Esophagus muscularis mucosa (tissue), 4 donors: ENCODE data around the gene SPDYC. TPM values are rescaled to one million over a fixed set of nuclear protein-coding genes. Genes with fewer than 3 reads are reported as not detected.

Experiments used
- DNase-seq: peaks from one replicate; pipeline ENCODE4 v3.0.0-alpha.2; 2017; ENCODE audit errors: extremely low spot score
- H3K27ac ChIP-seq, 4 donors: fragments of 200-600 bp; sonication (generic); replicated peaks in 1 of 4; 1 replicate in 3 of 4; 2 replicates in 1 of 4; pipeline ENCODE4 v1.5.1; 2016 to 2019; ENCODE audit warnings: mild to moderate bottlenecking in 1 of 4
- H3K27me3 ChIP-seq, 4 donors: fragments of 200-600 bp; sonication (generic); one replicate each; pipeline versions ENCODE4 v1.5.1 to v1.6.0; 2016 to 2019
- H3K36me3 ChIP-seq, 4 donors: fragments of 200-600 bp; sonication (generic); one replicate each; pipeline ENCODE4 v1.5.1; 2016 to 2019
- H3K4me1 ChIP-seq, 4 donors: fragments of 200-600 bp; sonication (generic); one replicate each; pipeline ENCODE4 v1.5.1; 2016 to 2019
- H3K4me3 ChIP-seq, 4 donors: fragments of 200-600 bp; sonication (generic); 1 replicate in 2 of 4; 2 replicates in 2 of 4; pipeline ENCODE4 v1.5.1; 2016 to 2019; ENCODE audit warnings: mild to moderate bottlenecking in 4 of 4, moderate library complexity in 1 of 4
- H3K9me3 ChIP-seq, 4 donors: fragments of 200-600 bp; sonication (generic); 1 replicate in 3 of 4; 2 replicates in 1 of 4; pipeline ENCODE4 v1.5.1; 2016 to 2019
- EP300 ChIP-seq: sonication (generic); formaldehyde crosslinking; IDR thresholded peaks from one replicate; pipeline ENCODE4 v1.6.1; 2017; ENCODE audit warnings: antibody characterized with exemption
- POLR2A ChIP-seq: fragments of 450-650 bp; IDR thresholded peaks from one replicate; pipeline ENCODE4 v1.6.1; 2017; ENCODE audit warnings: antibody characterized with exemption, moderate library complexity, mild to moderate bottlenecking, low read depth
- POLR2AphosphoS5 ChIP-seq, 2 donors: sonication (generic); formaldehyde crosslinking; IDR thresholded peaks; one replicate each; pipeline ENCODE4 v1.6.1; 2017; ENCODE audit warnings: antibody characterized with exemption in 2 of 2
- WGBS: methylation state at CpG from one replicate; pipeline ENCODE4 v1.1.5; 2018; 5-methylcytosine and 5-hydroxymethylcytosine counted together
- intact Hi-C: fragments of 100-400 bp; cut with DNase I; formaldehyde crosslinking; loops from one replicate; pipeline ENCODE4 v1.15.1; 2023
- total RNA-seq, 4 donors: library from RNA; depleted of rRNA; stranded (reverse); fragments of >200 nt; gene quantifications; one replicate each; pipeline versions ENCODE4 v1.1.0 to v1.2.1, GENCODE V29; 2016
- TF ChIP-seq, protein P1 (sequence below), 3 experiments: fragments of 200-600 bp in 2 of 3; fragments of 450-650 bp in 1 of 3; sonication (generic) in 2 of 3; IDR thresholded peaks; one replicate each; pipeline ENCODE4 v1.5.1; 2017 to 2019; ENCODE audit warnings: antibody characterized with exemption in 3 of 3, mild to moderate bottlenecking in 2 of 3, moderate library complexity in 1 of 3

SPDYC gene
- total RNA-seq, 4 donors from 2014 or later, result not detected

DNA sequence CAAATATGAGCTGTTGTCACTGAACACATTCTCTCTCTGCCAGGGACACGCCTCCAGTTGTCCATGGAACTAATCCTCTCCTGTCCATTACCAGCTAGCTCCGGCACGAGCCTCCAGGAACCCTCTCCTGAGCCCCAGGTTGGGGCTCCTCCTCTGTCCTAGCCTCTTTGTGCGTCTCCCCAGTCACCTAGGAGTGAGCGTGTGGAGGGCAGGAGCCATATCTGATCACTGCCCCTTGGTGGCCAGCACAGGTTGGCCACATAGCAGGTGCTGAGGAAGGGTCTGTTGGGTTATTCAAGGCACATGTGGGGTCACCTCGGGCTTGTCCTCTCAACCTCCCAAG lies 38.2 kb upstream of the SPDYC start:
- WGBS, result 79% methylated on average over 5 of the region's 6 CpGs
- Histone ChIP-seq H3K4me1 (peaks cover 26 to 39% (median 32%) of the 10 kb centered on the region in 4 donors), H3K36me3 (peaks cover 42 to 64% (median 63%) of the 10 kb centered on the region in 4 donors), H3K27me3 (no peaks in the 10 kb centered on the region), H3K27ac (no peak overlapping the region), H3K9me3 (no peaks in the 10 kb centered on the region), H3K4me3 (no peak overlapping the region)
- TF ChIP-seq POLR2AphosphoS5 (IDR thresholded peaks at IDR 0.05), result no peak
- no peak for TF ChIP-seq POLR2A
- TF ChIP-seq, protein P1, sequence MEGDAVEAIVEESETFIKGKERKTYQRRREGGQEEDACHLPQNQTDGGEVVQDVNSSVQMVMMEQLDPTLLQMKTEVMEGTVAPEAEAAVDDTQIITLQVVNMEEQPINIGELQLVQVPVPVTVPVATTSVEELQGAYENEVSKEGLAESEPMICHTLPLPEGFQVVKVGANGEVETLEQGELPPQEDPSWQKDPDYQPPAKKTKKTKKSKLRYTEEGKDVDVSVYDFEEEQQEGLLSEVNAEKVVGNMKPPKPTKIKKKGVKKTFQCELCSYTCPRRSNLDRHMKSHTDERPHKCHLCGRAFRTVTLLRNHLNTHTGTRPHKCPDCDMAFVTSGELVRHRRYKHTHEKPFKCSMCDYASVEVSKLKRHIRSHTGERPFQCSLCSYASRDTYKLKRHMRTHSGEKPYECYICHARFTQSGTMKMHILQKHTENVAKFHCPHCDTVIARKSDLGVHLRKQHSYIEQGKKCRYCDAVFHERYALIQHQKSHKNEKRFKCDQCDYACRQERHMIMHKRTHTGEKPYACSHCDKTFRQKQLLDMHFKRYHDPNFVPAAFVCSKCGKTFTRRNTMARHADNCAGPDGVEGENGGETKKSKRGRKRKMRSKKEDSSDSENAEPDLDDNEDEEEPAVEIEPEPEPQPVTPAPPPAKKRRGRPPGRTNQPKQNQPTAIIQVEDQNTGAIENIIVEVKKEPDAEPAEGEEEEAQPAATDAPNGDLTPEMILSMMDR (IDR thresholded peaks at IDR 0.05), result no peak
- TF ChIP-seq EP300, result no peak
- no peak for DNase-seq
- intact Hi-C loops, result loop anchor here (5.0 kb wide), 1 partner anchor 50 kb away; the partner anchor contains the start of gene CAPN1

DNA sequence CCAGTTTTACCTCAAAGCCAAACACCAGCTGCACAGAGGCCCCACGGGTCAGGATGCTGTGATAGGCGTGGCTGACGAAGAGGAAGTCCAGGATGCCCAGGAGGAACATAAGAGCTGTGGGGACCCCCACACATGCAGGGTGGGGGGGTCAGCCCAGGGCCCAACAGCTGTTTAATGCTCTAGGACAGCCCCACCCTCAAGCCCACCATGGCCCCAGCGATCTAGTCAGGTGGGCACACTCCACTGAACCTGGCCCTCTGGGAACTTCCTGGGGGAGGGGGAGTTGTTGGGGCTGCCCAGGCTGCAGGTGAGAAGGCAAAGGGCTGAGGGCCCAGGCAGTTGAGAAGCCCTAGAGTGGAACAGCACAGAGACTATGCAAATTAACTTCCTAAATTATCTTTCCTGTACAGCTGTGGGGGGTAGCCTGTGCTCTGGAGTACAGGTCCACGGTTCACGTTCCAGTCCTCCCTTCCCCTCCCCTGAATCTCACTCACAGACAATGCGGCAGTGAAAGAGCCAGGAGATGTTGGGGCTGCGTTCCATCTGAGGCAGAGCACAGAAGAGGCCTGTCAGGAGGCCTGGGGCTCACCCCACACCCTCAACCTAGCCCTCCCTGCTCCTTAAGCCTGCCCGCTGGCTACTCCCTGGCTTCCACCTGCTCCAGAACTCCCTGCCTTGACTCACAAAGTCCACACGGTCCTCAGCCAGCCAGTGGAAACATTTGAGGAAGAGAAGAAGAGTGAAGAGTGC lies 37.6 kb upstream of the SPDYC start:
- 64% methylated on average over 10 of the region's 10 CpGs for WGBS
- H3K27ac ChIP-seq, result peak overlapping the region in 1 of 4 donors; percentile 98
- H3K36me3 ChIP-seq, result peaks cover 39 to 58% (median 57%) of the 10 kb centered on the region in 4 donors
- H3K9me3 ChIP-seq, result no peaks in the 10 kb centered on the region
- peaks cover 26 to 39% (median 32%) of the 10 kb centered on the region in 4 donors for H3K4me1 ChIP-seq
- TF ChIP-seq POLR2AphosphoS5 (IDR thresholded peaks at IDR 0.05) (no peak), EP300 (no peak), POLR2A (no peak)
- TF ChIP-seq, protein P1 (IDR thresholded peaks at IDR 0.05), result no peak
- no peak for DNase-seq
- H3K4me3 ChIP-seq, result peak overlapping the region in 2 of 4 donors; percentile 84 to 93
- H3K27me3 ChIP-seq, result no peaks in the 10 kb centered on the region
- intact Hi-C loops, result loop anchor here (5.0 kb wide), 1 partner anchor 50 kb away; the partner anchor contains the start of gene CAPN1

DNA sequence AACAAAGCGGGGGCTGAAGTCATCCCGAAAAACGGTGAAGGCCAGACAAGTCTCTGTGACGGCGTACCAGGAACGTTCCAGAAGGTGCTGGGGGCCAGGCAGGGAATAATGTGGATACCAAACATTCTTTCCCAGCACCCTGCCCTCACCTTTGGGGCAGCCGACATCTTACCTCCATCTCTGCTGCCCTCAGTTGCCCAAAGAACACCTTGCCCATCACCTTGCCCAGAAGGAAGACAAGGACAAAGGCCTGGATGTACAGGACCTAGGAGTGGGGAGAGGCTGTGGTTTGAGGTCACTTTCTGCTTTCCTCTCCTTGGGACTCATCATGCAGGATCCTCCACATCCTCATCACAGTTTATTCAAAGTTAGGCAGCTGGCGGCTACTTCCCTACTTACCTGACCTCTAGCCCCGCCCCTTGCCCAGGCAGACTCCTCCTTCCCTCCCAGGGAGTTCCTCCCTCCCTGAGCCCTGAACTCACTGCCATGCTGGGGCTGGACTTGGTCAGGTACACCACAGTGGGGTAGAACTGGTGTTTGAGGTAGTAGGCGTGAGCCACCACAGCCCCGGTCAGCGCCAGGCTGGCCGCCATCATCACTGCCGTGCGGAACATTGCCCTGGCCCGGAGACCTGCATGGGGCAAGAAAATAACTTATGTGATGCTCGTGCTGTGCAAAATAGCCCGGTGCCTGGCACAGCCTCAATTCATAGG lies 36.9 kb upstream of the SPDYC start:
- no peak for TF ChIP-seq POLR2AphosphoS5 (IDR thresholded peaks at IDR 0.05)
- TF ChIP-seq, protein P1 (IDR thresholded peaks at IDR 0.05), result no peak
- no peak for TF ChIP-seq POLR2A
- no peak for TF ChIP-seq EP300
- Histone ChIP-seq H3K4me1 (peaks cover 26 to 39% (median 32%) of the 10 kb centered on the region in 4 donors), H3K36me3 (peaks cover 32 to 51% (median 50%) of the 10 kb centered on the region in 4 donors), H3K27me3 (no peaks in the 10 kb centered on the region), H3K9me3 (no peaks in the 10 kb centered on the region), H3K27ac (peak overlapping the region; percentile 94 to 98 (median 98)), H3K4me3 (peak overlapping the region; percentile 84 to 96 (median 94))
- intact Hi-C loops, result loop anchor here (5.0 kb wide), 1 partner anchor 49 kb away; the partner anchor contains the start of gene CAPN1
- WGBS, result 39% methylated on average over 18 of the region's 18 CpGs
- DNase-seq, result no peak

DNA sequence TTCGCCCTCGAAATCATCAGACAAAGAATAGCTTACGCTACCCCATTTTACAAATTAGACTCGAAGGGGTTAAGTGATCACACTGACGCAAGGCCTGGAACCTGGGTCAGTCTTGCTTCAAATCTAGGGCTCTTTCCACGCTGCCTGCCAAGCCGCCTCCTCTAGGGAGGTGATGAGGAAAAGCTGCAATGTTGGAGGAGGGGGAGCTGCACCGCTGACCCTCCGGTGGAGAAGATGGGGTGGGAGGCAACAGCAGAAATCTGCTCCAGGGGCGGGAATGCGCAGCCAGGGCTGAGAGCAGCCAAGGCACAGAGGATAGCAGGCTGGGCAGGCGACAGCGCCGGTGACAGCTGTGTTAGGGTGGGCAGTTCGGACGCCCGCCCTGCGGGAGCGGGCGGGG lies 36.3 kb upstream of the SPDYC start:
- Histone ChIP-seq H3K4me3 (peak overlapping the region; percentile 84 to 96 (median 94)), H3K36me3 (peaks cover 26 to 45% (median 44%) of the 10 kb centered on the region in 4 donors), H3K4me1 (peaks cover 26 to 39% (median 32%) of the 10 kb centered on the region in 4 donors), H3K27me3 (no peaks in the 10 kb centered on the region), H3K27ac (peak overlapping the region; percentile 94 to 98 (median 98)), H3K9me3 (no peaks in the 10 kb centered on the region)
- TF ChIP-seq, protein P1 (IDR thresholded peaks at IDR 0.05), result no peak
- TF ChIP-seq POLR2AphosphoS5 (IDR thresholded peaks at IDR 0.05), result no peak
- no peak for TF ChIP-seq EP300
- TF ChIP-seq POLR2A, result no peak
- intact Hi-C loops, result loop anchor here (5.0 kb wide), 1 partner anchor 49 kb away; the partner anchor contains the start of gene CAPN1
- DNase-seq, result no peak
- WGBS, result 2% methylated on average over 18 of the region's 20 CpGs
